GM12878 (cell line): ENCODE results near the gene AHCYL2. TPM values are rescaled to one million over a fixed set of nuclear protein-coding genes. Genes with fewer than 3 reads are reported as not detected.

ENCODE experiments used
- CHD1 ChIP-seq: IDR thresholded peaks from 2 replicates; pipeline ENCODE4 v1.6.1; 2012; ENCODE audit warnings: low read depth, low read length, improper control_type of control experiment
- FOXM1 ChIP-seq: IDR thresholded peaks from 2 replicates; pipeline ENCODE4 v1.6.1; 2012; ENCODE audit warnings: low read depth, mild to moderate bottlenecking, inconsistent platforms, low read length, moderate library complexity
- KLF5 ChIP-seq: fragments of 450-650 bp; IDR thresholded peaks from 2 replicates; pipeline ENCODE4 v1.6.1; 2014; ENCODE audit warnings: mild to moderate bottlenecking; ENCODE audit not compliant: partially characterized antibody
- NFYB ChIP-seq: IDR thresholded peaks from 2 replicates; pipeline ENCODE4 v1.6.1; 2011; ENCODE audit warnings: low read depth, mild to moderate bottlenecking, low read length, improper control_type of control experiment, moderate library complexity; ENCODE audit not compliant: insufficient read depth
- SREBF2 ChIP-seq: IDR thresholded peaks from 2 replicates; pipeline ENCODE4 v1.6.1; 2012; ENCODE audit warnings: mild to moderate bottlenecking, low read length
- STAT1 ChIP-seq: fragments of 450-650 bp; conservative IDR thresholded peaks from 2 replicates; pipeline ENCODE4 v1.6.1; 2014; ENCODE audit warnings: antibody characterized with exemption, mild to moderate bottlenecking
- TCF3 ChIP-seq: IDR thresholded peaks from 2 replicates; pipeline ENCODE4 v1.6.1; 2012; ENCODE audit warnings: low read depth, mild to moderate bottlenecking, low read length, borderline replicate concordance; ENCODE audit not compliant: insufficient read depth
- ZBTB11 ChIP-seq: fragments of 450-650 bp; formaldehyde crosslinking; IDR thresholded peaks from 2 replicates; pipeline ENCODE4 v1.5.0; 2022; ENCODE audit warnings: mild to moderate bottlenecking, missing genetic modification characterization
- polyA plus RNA-seq, 11 experiments: library from polyadenylated mRNA; depleted of rRNA in 4 of 11; unstranded in 6 of 11; stranded (reverse) in 5 of 11; fragments of >200 nt; fragmentation: Nextera tagmentation in 4 of 11; fragmentation: Illumina TruSeq in 1 of 11; extraction: Ambion mirVana in 4 of 11; extraction: Trizol in 1 of 11; gene quantifications; 1 replicate in 1 of 11; 2 replicates in 10 of 11; pipeline versions ENCODE4 v1.2.1 to v1.2.3, GENCODE V29; 2011 to 2016; ENCODE audit warnings: inconsistent platforms in 2 of 11, missing spikeins in 2 of 11, low read depth in 1 of 11
- total RNA-seq, 4 experiments: library from RNA; depleted of rRNA in 3 of 4; stranded (reverse); fragments of >200 nt in 3 of 4; fragmentation: Illumina TruSeq in 1 of 4; extraction: Trizol in 1 of 4; gene quantifications; 2 replicates each; pipeline versions ENCODE4 v1.2.1 to v1.2.3, GENCODE V29; 2013 to 2021
- TF ChIP-seq, protein P1 (sequence below): fragments of 450-650 bp; IDR thresholded peaks from 2 replicates; pipeline ENCODE4 v1.6.1; 2017; ENCODE audit warnings: mild to moderate bottlenecking, moderate library complexity

The AHCYL2 gene
- total and polyA plus RNA-seq, 10 of the 15 experiments (the other 5 are each of a cell fraction or from before 2014, with no cell fraction given): 1.7 to 29.1 (median 5.4) TPM

DNA sequence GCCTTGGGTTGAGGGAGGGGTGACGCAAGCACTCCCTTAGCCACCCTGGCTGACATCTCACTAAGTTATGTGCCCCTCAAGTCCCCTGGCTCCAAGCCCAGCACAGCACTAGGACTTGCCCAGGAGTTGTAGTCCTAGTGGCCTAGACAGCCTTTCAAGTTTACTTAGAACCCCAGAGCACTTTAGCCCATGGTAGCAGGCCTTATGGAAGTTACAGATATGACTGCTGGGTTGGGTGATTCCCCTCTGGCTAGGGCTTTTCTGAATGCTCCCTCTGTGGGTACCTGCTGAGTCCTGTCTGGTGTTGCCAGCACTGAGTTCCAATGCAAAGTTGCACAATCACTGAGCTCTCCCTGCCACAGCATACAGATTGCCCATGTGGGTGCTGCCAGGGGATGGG is 83.2 kb downstream of the AHCYL2 start (continued):
- no peak for TF ChIP-seq KLF5
- no peak for TF ChIP-seq ZBTB11
- TF ChIP-seq, protein P1, sequence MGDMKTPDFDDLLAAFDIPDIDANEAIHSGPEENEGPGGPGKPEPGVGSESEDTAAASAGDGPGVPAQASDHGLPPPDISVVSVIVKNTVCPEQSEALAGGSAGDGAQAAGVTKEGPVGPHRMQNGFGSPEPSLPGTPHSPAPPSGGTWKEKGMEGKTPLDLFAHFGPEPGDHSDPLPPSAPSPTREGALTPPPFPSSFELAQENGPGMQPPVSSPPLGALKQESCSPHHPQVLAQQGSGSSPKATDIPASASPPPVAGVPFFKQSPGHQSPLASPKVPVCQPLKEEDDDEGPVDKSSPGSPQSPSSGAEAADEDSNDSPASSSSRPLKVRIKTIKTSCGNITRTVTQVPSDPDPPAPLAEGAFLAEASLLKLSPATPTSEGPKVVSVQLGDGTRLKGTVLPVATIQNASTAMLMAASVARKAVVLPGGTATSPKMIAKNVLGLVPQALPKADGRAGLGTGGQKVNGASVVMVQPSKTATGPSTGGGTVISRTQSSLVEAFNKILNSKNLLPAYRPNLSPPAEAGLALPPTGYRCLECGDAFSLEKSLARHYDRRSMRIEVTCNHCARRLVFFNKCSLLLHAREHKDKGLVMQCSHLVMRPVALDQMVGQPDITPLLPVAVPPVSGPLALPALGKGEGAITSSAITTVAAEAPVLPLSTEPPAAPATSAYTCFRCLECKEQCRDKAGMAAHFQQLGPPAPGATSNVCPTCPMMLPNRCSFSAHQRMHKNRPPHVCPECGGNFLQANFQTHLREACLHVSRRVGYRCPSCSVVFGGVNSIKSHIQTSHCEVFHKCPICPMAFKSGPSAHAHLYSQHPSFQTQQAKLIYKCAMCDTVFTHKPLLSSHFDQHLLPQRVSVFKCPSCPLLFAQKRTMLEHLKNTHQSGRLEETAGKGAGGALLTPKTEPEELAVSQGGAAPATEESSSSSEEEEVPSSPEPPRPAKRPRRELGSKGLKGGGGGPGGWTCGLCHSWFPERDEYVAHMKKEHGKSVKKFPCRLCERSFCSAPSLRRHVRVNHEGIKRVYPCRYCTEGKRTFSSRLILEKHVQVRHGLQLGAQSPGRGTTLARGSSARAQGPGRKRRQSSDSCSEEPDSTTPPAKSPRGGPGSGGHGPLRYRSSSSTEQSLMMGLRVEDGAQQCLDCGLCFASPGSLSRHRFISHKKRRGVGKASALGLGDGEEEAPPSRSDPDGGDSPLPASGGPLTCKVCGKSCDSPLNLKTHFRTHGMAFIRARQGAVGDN: no peak
- no peak for TF ChIP-seq CHD1
- no peak for TF ChIP-seq TCF3
- no peak for TF ChIP-seq NFYB
- TF ChIP-seq FOXM1: no peak
- no peak for TF ChIP-seq STAT1
- no peak for TF ChIP-seq SREBF2
